GM19324 (cell line): ENCODE results near the gene FGFR4.
A peak's percentile ranks its signal among the peaks of the same experiment; 100 is the strongest.

ENCODE experiments used
- ATAC-seq: cut with Tn5 transposase; IDR thresholded peaks from one replicate; pipeline ENCODE4 v1.9.1; 2021; ENCODE audit warnings: mild to moderate bottlenecking, moderate library complexity; ENCODE audit not compliant: unreplicated experiment, low FRiP score

FGFR4 gene

DNA sequence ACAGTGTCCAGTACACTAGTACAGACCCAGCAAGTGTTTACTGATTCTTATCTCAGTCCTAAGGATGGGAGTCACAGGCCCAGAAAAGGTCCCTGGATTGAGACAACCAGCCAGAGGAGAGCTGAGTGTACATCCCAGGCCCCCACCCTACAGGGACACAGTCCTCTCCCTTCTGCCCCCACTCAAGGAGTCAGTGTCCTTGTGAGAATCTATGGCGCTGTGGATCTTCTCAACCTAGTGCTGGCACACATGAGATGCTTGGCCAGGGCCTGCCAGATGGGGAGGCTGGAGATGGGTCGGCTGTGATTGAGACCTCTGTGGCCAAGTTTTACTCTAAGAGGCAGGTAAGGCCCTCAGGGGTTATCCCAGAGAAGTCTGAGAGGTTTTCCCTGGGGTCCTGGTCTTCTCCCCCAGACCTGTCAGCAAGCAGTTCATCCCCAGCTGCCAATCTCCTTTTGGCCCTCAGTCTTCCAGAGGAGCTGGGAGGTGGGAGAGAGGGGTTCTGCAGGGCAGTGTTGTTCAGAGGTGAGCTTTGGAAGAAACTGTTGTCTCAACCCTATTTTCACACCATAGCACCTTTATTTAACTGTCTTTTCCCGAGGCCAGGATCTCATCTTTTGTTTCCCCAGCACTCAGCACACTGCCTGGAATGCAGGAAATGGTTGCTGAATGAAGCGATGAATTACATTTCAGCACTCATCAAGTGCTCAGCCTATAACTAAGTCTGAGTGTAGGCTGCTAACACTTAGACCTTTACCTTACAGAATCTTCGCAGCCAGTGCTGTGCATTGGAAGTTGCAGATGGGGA is 43.7 kb downstream of the FGFR4 start:
- no peak for ATAC-seq

DNA sequence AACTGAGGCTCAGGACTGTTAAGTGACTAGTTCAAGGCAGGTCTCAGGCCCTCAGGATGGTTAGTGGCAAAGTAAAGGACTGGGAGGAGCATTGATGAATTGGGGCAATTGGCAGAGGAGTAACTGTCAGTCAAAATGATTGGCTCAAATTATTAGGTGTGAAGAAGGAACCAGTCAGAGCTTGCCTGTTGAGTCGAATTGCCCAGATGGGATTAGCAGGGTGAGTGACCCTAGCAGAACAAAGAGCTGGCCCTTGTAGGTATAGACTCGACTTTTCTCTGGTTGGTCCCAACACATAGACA is 44.3 kb downstream of the FGFR4 start:
- no peak for ATAC-seq

DNA sequence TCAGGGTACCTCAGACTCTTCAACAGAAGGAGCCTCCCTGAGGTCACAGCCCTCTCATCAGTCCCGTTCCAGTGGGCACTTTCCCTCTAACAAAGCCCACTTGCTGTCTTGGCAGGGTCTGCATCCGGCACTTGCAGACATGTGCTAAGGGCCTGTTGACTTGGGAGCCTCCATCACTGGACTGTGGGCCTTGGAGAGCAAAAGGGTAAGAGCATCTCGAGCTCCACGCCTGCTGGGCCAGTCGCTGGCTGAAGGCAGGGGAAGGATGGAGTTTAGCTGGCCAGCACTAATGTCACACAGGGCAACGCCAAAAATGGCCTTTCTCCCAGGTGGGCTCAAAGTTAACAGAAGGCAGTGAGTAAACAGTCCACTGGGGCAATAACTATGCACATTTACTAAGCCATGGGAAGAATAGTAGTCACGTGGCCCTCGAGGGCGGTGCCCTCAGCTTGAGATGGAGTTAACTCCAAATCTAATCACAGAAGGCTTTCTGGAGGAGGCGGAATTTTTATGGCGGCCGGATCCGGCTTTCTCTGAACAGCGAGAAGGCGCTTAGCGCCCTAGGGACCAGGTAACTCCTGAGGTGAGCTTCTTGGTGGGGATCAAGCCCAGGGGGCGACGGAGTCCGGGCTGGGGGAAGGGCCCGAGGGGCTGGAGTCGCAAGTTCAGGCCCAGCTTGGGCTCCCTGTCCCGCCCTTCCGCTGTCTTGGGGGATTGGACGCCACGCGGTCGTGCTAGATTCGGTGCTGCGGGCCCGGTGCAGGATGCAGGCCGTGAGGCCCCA is 44.8 kb downstream of the FGFR4 start:
- no peak for ATAC-seq

DNA sequence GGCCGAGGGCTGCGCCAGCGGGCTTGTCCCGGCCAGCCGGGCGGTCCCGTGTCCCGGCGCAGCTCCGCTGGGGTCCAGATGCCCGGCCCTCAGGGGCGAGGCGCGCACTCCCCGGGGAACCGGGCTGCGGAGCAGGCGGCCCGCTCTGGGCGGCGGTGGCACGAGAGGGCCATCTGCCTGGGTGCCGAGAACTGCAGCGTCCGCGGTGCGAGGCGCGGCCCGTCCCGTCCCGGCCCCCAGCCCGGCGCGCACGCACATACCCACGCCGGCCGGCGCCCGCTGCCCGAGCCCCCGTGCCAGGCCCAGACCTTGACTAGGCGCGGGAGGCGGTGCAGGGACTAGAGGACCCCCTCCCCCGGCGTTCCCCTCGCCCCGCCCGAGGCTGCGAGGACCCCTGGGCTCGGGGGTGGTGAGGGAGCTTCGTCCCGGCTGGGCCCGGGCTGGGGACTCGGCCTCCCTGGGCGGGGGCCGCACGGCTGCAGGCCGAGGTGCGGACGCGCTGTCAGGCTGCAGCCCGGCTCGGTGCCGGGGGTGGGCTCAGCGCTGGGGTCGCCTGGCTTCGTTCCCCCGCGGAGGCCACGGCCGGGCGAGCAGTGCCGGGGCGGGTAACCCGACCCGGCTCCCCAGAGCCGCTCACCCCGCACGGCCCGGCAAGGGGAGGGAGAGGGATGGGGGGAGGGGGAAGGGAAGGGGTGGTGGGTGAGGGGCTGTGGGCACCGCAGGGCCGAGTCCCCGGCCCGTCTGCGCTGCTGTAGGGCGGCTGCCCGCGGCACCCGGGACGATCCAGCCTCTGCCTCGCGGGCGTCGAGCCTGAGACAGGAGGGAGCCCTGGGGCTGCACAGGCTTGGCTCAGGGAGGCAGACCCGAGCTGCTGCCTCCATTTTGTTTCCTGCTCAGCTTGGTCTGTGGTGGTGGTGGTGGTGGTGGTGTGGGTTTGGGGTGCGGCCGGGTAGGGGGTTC is 45.7 kb downstream of the FGFR4 start:
- ATAC-seq = no peak

DNA sequence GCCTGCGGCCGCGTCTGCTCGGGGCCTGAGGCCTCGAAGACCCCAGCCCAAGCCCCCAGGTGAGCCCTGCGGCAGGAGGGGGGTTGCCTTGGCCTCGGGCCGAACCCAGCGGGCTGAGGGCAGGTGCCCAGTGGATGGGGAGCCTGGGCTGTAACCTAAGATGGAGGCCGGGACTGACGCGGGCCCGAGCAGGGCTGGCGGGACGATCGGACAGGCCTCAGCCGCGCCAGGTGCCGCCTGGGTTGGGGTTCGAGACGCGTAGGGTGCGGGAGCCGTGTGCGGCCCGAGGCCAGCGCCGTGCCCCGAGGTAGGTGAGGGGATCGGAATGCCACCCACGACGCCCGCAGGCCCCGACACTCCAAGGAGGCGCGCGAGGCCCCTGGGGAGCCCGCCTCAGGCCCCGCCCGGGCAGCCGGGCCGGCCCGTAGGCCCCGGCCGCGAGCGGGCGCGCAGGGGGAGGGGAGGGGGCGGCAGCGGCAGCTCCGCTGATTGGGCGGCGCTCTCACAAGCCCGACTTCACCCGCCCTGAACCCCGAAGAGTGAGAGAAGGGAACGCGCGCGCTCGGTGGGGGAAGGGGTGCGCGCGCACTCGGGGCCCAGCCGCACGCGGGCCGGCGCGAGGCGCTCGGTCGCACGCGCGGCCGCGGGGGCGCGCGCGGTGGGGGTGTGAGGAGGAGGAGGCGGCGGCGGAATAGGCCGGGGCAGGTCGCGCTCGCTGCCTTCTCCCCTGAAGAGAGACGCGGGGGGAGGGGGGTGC is 46.6 kb downstream of the FGFR4 start, which contains the start of gene NSD1:
Gene NSD1, plus strand, starts transcription at position 678 of the 757 bp plus-strand sequence. CDS start 1,331 bp downstream, outside the sequence.
- peak; percentile 75 for ATAC-seq

DNA sequence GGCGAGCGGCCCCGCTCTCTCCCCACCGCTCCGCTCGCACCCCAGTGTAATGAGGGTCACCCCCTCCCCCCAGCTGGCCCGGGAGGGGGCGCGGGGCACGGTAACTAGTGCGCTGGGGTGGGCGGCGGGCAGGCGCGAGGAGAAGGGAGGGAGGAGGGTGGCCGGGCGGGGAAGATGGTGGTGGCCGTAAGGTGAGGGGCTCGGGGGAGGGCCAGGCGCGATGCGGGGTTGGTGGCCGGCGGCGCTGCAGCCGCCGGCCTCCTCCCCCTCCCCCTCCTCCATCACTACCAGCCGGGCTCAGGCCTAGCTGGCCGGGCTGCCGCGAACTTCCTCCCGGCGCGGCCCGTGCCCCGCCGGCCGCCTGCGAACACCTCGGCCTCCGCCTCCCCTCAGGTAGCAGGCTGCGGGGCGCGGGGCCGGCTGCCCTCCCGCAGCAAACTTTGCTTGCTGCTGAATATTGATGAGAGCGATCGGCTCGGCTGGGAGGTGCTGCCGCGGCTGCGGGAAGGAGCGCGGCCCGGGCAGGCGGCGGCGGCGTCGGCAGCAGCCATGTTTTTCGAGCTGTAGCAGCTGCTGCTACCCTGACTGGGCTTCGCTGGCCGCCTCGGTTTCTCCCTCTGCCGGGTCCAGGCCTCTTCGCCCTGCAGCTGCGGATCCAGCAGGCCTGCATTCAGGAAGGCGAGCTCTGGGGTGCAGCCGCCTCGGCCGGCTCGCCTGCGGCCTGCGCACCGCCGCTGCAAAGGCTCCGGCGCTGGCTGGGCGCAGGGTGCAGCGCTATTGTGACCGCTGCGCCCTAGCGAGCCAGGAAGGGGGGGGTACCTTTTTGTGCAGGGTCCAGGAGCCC is 47.4 kb downstream of the FGFR4 start:
- peak; percentile 36 for ATAC-seq

DNA sequence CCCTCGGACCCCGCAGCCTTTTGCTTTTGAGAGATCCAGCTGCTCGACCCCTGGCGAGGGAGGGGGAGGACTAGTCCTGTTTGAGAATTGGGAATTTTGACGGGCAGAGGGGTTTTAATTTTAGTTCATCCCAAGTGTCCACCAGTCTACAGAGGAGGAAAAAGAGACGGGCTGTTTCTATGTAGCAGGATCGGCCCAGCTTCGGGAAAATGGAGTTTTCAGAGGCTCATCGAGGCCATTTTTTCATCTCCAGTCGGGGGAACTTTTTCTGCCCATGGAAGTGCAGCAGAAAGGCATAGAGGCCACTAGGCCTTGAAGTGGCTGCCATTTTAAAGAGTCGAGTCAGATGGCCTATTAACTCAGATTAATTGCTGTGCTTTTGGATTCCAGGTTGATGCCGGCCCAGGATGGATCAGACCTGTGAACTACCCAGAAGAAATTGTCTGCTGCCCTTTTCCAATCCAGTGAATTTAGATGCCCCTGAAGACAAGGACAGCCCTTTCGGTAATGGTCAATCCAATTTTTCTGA is 48.0 kb downstream of the FGFR4 start:
- no peak for ATAC-seq

DNA sequence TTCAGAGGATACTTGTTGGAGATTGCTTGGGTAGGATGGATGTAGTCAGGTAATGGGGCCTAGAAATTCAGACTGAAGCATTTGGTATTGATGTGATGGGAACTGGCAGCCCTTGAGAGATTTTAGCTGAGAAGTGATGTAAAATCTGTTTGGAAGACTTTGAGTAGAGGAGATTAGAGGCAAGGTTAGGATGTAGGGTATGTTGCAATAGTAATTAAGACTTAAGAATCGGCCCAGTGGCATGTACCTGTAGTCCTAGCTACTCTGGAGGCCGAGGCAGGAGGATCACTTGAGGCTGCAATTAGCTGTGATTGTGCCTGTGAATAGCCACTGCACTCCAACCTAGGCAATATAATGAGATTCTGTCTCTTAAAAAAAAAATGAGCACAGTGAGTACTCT is 53.6 kb downstream of the FGFR4 start:
- no peak for ATAC-seq

DNA sequence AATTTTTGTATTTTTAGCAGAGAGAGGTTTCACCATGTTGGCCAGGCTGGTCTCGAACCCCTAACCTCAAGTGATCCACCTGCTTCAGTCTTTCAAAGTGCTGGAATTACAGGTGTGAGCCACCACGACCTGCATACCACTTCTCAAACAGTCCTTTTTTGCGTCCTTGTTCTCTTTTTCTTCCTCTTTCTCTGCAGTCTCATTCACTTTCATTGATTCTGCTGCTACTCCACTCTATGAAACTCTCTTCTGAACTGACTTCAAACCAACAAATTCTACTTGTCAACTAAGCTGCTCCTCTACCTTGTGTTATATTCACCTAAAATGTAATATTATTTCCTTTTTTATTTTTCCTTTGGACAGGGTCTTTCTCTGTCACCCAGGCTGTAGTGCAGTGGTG is 54.8 kb downstream of the FGFR4 start:
- no peak for ATAC-seq

DNA sequence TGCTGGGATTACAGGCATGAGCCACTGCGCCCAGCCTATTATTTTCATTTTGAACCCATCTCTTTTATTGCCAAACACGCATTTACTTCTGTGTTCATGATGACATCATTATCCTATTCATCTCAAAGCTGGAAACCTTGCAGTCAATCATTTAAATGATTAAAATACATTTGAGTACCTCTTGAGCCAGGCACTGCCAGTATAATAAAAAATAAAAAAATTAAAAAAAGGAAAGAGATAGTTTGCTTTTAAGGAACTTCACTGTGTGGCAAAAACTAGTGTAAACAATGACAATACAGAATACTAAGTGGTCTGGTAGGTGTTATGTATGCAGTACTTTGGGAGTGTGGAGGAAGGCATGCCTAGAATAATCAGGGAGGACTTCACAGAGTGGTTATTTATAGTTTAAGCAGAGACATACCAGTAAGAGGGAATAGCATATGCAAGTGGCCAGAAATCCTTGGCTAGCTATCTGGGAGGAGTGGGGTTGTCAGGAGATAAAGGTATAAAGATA is 55.4 kb downstream of the FGFR4 start:
- ATAC-seq = no peak

DNA sequence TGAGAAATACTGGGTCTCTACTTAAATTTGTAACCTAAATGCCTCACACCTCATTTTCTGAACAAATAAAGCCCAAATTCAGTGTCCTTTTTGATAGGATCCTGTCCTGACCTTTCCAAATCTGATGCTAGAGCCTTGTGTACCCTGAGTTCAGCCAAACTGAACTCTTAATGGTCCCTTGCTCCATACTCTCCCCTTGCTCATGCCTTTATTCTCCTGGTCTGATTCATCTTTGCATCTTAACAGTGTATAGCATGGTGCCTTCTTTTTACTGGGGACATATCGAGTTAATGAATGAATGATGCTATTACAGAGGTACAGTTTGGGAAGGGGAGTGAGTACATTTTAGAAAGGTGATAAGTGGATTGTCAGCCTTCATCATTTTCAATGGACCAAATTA is 56.1 kb downstream of the FGFR4 start:
- ATAC-seq = no peak

DNA sequence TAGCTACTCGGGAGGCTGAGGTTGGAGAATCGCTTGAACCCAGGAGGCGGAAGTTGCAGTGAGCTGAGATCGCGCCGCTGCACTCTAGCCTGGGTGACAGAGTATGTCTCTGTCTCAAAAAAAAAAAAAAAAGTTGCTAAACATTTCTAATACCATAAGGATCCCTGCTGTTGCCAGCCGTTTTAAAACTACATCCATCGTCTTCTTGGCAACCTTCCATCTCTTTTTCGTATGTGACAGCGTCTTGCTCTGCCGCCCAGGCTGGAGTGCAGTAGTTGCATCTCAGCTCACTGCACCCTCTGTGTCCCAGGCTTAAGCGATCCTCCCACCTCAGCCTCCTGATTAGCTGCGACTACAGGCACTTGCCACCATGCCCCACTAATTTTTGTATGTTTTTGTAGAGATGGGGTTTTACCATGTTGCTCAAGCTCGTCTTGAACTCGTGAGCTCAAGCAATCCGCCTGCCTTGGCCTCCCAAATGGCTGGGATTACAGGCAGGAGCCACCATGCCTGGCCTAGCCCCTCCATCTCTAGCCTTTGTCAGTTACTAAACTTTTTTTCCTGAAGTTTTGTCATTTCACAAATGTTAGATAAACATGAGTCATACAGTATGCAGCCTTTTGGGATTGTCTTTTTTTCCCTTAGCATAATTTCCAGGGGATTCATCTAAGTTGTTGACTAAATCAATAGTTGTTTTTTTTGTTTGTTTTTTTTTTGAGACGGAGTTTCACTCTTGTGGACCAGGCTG is 60.4 kb downstream of the FGFR4 start:
- no peak for ATAC-seq
